Activated CD4-positive, CD25-positive, alpha-beta regulatory T cell treated with anti-CD3 and anti-CD28 coated beads, Interleukin-2, amount 50 U/mL, for 72 hours (primary cell): ENCODE data around the gene ECEL1.
"Not testable (repeated sequence)": the region's sequence is repeated elsewhere in the genome, so short reads cannot be mapped to it uniquely, and the experiment has no call there.

Experiments
- DNase-seq: peaks from one replicate; pipeline ENCODE4 v3.0.0; 2021

Gene ECEL1

DNA sequence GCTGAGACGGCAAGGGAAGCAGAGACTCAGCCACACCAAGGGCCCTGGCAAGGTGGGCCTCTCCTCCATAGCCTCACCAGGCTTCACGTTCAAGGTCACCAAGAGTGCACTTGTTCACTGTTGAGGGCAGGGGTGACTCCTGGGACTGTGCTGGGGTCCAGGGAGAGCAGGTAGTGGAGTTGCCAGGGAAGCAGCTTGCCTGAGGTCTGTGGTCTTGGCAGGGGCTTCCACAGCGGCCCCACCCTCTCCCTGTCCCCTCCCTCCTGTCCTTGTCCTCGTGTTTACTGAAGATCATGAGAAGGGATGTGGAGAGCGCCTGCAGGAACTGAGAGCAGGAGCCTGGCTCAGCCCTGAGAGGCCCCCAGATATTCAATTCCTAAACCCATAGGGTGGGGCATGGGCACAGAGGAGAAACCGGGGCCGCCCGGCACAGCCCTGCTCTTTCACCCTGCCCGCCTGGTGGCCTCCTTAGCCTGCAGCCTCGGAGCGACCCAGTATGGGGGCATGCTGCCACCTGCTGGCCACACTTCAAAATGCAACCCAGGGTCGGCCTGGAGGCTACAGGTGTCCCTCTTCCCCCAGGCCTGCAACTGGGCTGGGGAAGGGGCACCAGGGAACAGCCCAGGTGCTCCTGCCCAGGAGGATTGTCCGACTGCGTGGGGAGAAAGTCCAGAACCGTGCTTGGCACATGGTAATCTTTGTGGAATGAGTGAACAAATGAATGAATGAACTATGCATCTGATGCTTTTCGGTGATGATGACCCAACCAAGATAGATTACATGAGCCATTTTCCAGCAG is 47.2 kb downstream of the ECEL1 start:
- DNase-seq: peak; percentile 93

DNA sequence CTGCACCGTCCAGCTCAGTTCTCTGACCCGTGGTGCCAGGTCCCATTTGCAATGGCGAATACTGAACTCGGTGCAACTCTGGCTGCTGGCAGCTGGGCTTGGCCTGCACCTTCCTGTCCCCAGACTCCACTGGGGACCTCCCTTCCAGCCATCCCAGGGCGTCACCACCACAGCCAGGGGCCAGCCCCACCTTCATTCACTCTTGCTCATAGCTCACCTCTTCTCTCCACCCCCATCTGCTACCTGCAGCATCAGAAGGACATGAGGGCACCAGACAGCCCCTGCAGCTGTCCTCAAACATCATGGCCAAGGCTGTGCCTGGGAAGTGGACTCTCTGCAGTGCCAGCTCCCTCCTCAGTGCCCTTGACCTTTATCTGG is 47.9 kb downstream of the ECEL1 start:
- no peak for DNase-seq

DNA sequence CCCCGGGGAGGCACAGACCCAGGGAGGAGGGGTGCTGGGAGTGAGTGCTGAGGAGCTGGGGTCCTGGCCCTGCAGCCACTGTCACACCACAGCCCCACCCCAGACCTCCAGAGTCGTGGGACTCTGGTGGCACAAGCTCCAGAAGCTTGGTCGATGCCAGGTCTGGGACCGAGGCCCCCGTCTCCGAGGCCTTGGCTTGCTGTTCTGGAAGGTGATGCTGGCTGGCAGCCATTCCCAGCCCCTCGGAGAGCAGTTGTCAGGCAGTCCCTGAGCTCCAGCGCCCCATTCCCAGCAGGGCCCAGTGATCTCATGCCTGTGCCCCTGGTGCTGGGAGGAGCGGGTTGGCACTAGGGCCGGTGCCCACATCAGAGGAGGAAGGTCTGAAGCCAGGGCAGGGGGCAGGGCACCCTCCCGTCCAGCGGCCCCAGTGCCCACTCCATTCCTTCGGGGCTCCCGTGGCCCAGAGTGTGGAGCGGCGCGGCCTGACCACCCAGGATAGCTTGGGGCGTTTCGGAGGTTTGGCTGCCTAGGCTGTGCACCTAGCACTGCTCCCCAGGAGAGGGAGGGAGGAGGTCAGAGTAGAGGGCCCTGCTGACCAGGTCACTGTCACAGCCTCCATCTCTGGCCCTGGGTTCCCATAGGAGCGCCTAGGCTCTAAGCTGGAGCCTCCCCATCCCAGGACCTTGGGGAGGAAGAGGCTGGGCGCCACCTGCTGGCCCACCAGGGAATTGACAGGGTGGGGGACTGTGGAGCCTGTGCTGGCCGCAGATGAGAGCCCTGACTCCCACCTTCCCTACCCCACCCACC is 48.5 kb downstream of the ECEL1 start:
- peak; percentile 65 for DNase-seq

DNA sequence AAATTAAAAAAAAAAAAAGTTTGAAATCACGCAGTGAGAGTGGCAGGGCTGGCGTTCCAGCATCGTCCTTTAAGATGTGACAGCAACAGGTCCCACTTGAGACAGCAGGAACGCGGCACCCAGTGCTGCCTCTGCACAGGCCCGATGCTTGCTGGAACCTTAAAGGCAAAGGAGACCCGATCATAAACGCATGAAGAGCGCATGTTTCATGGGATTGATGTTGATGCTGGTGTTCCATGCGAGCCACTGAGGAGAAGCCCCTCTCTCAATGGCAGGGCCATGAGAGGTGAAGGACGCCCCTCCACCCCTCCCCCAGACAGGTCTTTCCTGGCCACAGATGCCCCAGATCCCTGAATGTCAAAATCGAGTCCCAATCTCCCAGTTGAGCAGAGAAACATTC is 49.5 kb downstream of the ECEL1 start:
- no peak for DNase-seq

DNA sequence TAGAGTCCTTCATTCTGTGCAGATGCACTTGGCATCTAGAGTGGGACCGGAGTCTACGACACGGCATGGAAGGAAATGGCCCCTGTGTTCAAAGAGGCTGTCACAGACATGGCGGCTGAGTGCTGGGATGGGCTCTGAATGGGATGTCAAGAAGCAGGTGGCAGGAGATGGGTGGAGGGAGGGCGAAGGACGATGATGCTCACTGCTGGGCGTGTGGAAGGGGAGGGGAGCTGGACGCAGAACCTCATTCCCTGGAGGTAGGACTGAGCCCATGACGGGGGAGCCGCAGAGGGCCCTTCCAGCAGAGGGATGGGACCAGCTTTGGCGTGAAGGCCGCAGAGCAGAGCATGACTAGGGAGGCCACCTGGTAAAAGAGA is 50.5 kb downstream of the ECEL1 start:
- DNase-seq: no peak

DNA sequence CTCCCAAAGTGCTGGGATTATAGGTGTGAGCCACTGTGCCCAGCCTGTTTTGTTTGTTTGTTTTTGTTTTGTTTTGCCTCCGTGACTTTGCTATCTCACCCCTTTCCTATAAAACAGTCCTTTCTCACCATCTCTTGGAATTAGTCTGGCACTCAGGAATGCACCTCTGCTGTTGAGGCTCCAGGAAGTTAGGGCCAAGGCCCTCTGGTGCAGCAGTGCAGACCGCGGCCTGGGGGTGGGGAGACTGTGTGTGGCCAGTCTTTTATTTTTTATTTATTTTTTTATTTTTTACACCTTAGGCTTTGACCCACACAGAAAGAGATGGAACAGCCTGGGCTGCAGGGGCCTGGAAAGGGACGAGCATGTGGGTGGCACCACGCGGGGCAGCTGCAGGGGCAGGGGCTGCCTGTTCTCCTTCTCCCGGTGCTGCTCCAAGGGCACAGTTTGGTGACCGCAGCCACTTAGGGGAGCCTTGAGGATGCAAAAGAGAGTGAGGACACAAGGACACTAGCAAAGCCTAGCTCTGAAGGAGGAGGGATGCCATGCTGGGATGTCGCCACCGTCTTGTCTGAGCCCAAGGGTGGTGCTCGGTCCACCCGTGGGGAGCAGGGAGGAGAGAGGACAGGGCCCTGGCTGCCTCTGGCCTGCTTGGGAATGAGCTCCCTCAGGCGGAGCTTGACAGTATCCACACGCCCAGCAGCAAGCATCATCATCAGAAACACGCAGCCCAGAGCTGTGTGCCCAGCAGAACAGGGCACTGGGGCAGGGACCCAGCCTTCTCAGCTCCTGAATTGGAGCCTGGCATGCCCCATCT is 51.0 kb downstream of the ECEL1 start:
- no peak for DNase-seq

DNA sequence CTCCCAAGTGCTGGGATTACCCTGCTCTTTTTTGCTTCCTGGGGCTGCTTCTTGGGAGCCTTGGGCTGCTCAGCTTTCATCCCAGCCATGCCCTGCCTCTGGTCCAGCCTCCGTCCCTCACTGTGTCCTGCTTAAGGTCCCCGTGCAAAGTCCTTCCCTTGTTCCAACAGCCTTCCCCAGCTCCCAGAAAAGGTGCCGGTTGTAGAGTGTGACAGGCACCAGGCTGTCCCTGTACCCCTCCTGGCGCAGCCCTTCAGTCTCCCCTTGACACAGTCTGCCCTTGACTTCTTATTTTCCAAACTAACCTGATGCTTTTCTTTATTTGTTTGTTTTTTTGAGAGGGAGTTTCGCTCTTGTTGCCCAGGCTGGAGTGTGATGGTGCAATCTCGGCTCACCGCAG is 51.8 kb downstream of the ECEL1 start:
- no peak for DNase-seq

DNA sequence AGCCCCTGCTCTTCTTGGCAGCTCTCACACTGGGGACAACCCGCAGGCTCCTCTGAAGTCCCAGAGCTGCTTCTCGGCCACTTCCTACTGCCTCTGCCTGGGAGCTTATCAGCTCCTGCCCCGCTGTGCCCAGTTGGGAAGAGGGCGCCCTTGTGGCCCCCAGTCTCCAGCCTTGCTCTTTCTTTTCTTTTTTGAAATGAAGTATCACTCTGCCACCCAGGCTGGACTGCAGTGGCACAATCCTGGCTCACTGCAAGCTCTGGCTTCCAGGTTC is 52.3 kb downstream of the ECEL1 start:
- DNase-seq: no peak

DNA sequence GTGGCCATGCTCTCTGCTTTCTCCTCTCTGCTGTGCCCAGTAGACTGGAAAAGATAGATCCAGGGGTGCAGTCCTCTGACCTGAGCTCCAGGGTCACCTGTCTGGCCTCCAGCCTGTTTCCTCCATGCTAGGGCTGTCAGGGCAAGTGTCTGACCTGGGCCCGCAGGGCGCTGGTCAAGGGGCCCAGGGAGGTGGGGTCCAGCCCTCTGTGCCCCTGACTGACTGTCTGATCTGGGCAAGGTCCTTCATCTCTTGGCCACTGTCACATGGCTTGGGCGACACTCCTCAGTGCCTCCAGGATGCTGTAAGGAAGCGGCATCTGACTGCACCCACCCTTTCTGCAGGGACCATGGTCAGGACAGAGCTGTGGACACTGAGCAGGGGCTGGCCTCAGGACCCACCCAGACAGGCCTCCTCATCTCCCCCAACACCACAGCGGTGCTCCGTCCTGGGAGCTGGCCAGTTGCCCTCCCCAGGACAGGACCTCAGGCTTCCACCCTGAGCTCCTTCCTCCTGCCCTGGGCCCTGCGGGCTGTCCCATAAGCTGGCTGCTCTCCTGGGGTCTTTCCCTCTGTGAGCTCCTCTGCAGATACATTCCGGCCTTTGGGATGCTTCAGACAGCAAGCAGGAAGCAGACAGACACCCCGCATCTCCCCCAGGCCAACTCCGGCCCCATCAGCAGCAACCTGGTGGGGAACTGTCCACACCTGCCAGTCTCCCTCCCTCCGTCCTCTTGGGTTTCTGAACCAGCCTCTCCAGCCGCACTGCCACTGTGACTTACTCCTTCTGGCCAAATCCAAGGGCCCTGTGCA is 52.9 kb downstream of the ECEL1 start:
- no peak for DNase-seq

DNA sequence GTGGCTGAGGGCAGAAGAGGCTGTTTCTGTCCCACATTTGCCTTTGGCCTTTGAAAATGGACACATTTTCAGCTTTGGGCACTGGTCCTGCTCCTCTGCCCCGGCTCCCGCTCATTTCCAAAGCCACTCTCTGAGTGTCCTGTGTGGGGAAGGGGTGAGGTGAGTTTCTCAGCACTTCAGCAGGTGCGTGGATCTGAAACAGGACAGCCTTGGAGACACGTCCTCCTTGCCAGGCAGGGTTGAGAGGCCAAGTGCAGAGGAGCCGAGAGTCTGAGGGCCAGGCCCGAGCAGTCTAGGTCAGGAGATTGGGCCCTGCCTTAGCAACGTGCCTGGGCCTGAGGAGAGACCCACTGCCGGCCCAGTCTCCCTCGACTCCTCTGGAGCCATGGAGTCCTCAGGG is 53.5 kb downstream of the ECEL1 start:
- DNase-seq: no peak

DNA sequence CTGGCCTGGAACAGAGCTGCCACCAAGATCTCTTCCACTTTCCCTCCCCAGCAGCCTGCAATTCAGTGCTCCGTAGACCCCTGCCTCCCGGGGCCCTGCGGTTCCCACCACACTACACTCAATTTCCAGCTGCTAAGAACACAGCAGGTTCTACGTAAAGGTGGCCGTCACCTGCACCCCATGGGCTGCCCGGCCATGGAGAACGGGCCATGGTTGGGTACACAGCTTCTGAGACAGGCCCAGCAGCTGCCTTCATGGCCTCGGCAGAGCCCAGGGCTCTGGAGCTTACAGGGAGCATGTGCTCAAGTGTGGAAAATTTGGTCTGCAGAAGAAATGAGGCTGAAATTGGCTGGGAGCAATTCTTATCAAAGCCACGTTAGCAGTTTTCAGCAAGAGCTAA is 54.0 kb downstream of the ECEL1 start:
- DNase-seq: not testable (repeated sequence)

DNA sequence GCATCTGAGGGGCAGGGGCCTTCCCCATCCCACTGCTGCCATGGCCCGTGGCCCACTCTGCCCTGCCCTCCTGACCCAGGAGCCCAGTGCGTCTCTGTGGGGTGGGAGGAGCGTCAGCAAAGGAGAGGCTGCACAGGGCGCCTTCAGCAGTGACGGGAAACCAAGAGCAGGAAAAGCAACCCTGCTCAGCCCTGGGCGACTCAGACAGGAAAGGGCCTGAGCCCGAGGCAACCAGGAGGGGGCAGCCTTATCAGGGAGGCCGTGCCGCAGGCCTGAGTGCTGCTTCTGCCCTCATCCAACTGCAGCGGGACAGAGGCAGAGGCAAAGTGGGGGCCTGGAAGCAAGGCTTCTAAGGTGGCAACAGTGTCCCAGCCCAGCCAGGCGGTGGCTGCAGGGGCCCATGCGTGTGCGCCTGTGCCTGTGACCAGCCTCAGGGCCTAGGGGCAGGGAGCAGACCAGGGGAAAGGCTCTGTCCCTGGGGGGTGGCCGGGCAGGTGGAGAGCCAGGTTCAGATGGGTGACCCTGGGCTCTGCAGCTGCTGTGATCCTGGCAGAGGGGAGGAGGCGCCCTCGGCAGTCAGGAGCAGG is 54.9 kb downstream of the ECEL1 start:
- no peak for DNase-seq

DNA sequence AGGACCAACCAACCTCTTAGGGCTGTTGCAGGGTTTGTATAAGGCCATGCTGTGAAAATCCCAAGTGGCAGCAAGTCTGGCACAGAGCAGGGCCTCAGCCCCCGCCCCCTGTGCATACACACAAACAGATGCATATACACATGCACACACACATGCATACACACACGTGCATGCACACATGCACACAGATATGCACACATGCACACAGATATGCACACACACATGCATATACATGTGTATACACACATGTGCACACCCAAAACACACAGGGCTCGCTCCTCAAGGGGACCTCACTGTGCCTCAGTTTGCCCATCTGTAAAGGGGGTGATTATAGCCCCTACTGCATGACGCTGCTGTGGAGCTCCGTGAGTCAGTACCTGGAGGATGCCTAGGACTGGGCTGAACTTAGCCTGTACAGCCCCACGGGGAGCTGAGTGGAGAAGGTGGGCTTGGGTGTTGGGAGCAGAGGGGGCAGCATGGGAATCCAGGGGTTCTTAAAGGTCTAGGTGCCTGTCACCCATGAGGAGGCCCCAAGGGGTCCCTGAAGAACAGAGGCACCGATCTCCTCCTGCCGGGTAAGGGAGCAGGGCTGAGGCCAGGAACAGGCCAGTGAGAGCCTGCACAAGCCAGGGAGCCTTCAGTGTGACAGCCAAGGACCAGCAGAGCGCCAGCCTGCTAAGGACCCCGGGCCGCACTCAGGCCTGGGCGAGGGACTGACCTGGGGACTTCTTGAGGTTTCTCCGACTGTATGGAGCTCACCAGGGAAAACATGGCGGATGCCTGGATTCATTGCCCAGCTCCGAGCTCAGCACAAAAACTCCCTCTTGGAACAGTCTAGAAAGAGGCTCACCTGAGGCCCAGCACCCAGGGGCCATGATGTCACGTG is 55.7 kb downstream of the ECEL1 start:
- no peak for DNase-seq
